ENCODE data around the gene RAP1B.

The RAP1B gene

DNA sequence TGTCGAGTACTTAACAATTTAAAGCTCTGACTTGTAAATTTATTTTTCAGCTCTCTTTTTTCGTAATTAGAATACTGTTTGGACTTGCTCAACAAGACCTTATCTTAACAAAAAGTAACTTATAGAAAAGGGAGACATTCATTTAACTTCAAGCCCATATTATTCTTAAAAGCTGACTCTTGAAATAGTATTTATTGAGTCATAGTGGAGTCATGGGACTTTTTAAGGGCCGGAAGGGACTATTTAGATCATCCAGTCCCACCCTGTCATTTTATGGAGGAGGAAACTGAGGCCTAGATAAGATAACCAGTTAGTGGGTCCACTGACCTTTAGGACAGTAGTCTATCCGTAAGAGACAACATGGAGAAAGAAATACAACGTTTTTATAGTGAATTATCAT lies 1.5 kb downstream of the RAP1B start:
- DNase-seq = no peak

DNA sequence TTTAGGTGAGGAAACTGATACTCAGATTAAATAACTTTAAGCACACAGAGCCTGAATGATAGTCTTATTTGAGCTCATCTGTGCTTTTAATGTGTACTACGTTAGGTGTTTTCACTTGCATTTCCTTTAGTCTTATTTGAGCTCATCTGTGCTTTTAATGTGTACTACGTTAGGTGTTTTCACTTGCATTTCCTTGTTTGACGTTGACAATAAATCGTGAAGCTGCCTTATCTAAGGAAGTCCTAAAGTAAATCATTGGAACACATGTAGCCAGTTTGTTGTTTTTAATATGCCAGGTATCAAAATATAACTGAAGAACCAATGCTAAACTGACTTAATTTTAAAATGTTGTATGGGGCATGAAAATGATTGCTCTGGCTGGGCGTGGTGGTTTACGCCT lies 2.0 kb downstream of the RAP1B start:
- no peak for DNase-seq

DNA sequence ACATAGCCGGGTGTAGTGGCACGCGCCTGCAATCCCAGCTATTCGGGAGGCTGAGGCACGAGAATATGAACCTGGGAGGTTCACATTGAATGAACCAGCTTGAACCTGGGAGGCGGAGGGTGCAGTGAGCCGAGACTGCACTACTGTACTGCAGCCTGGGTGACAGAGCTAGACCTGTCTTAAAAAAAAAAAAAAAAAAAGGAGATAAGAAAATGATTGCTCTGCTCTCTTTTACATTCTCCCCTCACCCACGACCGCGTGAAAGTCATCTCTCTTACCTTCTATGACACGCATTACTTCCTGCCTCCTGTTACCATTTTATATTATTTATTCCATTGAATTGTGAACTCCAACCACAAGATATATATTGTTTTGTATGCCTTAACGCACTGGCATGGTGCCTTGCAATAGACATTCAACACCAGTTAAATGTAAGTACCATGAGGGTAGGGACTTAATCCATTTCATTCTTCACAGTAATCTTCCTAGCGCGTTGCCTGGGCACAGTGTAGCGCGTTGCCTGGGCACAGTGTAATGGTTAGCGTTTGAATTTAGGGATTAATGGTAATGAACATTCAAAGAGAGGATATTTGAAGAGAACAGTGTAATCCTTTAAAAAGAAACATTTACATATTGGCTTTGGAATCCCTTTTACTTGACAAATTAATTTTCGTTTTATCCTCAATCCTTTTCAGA lies 2.7 kb downstream of the RAP1B start:
- no peak for DNase-seq

DNA sequence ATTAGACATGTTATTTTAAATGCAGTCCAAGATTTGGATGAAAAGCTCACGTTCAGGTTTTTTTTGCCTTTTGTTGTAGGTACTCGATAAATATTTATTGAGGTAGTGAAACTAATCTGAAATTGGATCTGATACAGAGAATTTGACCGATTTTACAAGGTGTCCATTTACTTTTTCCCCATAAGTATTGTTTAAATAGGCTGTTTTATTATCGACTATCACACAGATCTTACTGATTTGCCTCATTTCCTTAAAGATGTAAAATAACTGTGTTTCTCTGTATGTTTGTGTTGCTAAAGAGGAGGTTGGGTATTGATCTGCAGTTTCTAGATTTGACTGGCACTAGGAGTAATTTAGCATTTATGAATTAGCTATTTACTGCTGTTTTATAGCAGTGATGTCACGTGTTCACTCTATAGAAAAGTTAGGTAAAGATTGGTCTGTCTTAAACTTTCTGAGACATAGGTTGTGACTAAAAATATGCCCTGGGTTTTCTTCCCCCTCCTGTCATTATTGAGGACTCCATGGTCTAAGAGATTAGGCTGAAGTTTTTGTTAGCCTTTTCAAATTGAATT lies 3.5 kb downstream of the RAP1B start:
- no peak for DNase-seq

DNA sequence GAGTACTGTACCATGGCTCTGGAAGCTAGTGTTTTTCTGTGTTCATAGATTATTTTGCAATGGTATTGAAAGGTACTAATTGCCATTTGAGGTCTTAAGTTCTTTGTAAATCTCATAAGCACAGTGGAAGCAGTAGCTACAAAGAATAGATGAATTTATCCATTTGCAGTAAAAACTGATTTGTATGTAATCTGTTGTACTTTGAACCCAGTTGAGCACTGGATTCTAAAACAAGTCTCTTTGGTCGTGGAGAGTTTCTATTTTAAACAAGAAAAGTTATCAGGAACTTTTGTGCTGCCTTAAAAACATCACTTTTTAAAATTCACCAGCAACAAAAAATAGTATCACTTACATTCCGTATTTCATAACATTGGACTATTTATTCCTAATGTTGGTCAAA lies 4.1 kb downstream of the RAP1B start:
- no peak for DNase-seq

DNA sequence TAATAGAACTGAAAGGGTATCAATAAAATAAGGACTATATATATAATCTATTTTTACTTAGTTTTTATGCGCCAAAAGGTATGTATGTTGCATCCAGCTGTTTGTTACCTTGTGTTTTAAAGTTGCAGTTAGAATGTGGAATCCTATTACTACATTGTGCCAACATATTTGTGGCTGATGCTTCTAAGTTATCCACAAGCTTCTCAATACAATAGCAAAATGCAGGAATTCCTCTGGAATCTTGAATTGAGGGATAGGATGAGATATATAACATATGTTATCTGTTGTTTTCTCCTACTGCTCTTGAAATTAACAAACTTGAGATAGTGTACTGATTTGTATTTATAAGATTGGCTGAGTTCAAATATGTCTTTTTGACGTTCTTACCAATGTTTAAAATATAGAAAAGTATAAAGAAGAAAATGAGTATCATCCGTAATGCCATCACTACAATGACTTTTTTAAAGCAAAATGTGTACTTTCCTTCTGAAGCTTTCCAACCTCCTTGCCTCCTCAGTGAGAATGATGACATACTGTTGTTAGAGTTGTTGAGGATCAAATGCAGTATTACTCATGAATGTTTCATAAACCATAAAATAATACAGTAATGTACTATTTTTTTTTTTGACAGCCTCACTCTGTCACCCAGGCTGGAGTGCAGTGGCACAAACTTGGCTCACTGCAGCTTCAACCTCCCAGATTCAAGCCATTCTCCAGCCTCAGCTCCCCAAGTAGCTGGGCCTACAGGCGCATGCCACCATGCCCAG lies 6.6 kb downstream of the RAP1B start:
- no peak for DNase-seq

DNA sequence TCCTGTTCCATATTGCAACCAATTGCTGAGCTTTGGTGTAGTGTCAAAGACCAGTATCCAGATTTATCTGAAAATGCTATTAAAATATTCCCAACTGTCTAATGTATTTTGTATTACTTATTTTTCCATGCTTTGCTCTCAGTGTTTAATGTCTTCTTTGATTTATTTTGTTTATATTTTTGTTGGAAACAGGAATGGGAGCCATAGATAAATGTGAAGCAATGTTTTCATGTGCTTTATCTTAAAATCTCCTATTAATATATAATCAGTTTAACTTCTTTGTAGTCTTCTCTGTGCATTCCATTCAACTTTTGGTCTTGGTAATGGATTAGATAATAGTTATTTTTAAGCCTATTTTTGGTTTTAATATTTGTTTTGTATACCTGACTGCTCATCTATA lies 8.8 kb downstream of the RAP1B start:
- no peak for DNase-seq

DNA sequence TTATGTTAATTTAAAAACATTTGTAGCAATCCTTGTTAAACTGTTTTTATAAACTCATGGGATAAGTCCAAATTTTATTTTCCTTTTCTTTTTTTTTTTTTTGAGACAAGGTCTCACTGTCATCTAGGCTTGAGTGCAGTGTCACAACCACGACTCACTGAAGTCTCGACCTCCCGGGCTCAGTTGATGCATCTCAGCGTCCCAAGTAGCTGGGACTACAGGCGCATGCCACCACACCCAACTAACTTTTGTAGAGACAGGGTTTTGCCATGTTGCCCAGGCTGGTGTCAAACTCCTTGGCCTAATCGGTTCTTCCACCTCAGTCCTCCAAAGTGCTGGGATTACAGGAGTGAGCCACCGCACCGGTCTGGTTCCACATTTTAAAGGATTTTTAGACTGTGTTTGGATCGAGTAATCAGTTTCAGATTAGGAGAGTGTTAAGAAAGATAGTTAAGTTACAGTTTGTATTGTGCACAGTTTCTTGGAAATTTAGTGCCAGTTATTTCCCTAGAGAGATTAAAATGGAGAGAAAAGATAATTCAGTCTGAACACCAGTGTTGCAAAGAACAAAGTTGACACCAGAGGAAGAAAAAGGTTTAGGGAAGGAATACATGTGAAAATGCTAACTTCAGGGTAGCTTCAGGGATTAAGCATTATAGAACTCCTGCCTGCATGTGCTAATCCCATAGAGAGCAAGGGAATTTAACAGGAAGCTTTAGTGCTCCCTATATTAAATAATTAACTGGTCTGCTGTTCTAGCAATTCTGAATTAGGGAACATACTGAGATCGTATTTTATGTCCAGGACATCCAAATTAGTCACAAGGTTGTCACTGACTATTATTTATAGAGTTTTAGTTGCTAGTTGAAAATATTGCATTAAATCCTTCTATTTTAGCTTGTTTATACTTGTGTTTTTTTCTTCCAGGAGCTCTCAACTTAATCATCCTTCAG lies 10.1 kb downstream of the RAP1B start:
- no peak for DNase-seq

DNA sequence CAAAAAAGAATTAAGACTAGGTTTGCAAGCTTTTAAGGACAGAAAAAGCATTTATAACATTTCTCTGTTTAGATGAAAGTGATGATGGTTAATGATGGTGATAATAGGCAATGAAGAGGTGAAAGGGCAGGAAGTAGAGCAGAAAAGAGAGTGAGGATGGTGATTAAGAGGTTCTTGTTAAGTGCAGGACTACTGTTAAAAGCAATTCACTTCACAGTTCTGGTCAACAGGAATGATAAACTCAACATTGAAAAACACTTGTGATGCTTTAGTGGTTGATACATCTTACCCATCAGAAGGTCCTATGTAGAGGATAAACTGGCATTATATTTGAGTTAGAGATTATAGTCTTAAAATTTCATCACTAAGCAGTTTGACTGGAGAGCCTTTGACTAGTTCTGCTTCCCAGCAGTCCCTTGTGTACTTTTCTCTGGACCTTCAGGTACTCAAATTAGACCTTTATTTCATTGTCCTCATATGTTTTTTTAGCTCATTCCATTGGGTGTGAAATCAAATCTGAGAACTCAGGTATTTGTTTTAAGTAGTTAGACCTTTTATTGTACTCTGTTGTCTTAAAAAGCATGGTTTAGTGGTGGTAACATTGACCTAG lies 10.9 kb downstream of the RAP1B start:
- DNase-seq = no peak

DNA sequence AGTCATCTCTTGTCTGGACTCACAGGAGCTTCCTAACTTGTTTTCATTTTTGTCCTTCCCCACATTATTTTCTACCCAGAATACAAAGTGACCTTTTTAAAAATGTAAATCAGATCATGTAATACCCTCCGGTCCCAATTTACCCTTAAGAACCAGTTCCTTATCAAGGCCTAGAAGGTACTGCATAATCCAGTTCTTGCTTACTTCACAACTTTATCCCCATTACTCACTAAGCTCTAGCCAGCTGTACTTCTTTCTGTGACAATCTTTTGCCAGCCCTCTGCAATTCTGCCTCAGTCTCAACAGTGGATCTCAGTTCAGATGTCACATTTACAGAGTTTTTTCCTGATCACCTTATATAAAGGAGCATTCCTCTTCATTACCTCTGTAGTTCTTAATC lies 11.6 kb downstream of the RAP1B start:
- no peak for DNase-seq

DNA sequence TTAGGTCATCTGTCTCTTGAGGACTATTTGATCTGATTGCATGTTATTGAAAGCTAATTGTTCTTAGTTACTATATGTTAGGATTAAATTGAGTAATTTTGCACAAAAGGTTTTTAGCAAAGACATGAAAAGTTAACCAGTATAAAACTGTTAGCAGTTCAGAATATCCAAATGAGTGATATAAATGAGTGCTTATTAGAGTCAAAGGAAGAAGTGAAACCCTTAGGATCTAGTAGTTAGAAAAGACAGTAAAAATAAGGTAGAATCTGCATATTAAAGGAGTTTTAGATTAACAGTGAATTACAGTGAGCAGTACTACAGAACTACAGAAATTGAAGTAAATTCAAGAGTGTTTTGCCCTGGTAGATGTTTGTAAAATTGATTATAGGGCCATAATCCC lies 12.4 kb downstream of the RAP1B start:
- no peak for DNase-seq

DNA sequence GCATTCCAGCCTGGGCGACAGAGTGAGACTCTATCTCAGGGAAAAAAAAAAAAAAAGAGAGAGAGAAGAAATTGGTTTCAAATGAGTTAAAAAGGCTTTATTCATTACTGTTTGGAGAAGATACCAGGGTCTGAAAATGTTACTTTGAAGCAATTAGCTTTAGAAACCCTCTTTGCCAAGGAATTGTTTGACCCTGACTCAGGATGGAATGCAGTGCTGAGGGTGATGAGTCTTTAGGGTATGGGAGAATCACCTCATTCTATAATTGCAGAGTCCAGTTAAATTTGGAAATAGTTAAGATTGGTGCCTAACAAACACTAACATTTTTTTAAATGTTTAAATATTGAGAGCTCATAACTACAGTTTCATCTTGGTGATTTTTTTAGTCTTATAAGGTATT lies 13.3 kb downstream of the RAP1B start:
- no peak for DNase-seq

DNA sequence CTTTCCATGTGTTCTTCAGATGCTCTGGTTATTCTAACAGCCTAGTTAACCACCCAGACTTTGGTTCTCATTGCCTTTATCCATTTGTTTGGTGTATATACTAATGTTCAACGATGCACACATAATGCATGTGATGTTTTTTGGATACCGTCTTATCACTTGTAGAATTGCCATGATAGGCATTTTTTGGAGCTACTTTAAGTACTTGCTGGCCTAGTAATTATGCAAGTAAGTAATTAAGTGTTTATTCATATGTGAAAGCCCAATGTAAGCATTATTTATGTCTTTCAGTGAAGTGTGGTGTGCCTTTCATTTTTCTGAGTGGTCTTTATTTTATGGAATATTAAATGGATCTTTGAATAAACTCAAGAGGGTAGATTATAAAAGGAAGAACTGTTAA lies 14.2 kb downstream of the RAP1B start:
- DNase-seq = no peak

DNA sequence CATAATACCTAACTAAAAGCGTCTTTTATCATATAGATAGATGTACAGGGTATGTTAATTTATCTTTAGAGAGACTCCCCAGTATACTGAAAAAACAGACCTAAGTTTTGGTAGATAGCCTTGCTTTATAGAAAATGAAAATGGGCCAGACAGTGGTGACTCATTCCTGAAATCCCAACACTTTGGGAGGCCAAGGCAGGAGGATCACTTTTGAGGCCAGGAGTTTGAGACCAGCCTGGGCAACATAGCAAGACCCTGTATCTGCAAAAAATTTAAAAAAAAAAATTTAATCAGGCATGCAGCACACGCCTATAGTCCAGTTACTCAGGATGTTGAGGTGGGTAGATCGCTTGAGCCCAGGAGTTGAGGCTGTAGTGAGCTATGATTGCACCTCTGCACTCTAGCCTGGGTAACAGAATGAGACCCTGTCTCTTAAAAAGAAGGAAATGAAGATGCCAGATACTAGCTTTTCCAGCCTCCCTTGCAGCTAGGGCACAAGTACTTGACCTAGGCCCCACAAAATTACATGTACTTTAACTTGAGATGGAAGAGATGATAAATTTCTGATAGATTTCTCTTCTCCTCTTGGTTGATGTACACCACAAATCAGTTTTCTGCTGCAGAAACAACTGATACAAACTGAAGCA lies 17.1 kb downstream of the RAP1B start:
- DNase-seq = no peak

DNA sequence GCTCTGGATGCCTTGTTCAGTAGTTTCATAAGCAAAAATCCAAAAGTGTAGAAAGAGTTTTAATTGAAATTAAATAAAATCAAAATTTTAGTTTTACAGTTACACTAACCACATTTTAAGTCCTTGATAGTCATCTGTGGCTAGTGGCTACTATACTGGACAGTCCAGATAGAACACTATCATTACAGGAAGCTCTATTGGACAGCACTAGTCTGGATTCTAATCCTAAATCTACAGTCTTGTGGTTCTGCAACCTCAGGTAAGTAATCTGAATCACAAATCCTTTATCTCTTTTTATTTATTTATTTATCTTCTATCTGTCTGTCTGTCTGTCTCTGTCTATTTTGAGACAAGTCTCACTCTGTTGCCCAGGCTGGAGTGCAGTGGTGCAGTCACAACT lies 18.0 kb downstream of the RAP1B start:
- DNase-seq = no peak

DNA sequence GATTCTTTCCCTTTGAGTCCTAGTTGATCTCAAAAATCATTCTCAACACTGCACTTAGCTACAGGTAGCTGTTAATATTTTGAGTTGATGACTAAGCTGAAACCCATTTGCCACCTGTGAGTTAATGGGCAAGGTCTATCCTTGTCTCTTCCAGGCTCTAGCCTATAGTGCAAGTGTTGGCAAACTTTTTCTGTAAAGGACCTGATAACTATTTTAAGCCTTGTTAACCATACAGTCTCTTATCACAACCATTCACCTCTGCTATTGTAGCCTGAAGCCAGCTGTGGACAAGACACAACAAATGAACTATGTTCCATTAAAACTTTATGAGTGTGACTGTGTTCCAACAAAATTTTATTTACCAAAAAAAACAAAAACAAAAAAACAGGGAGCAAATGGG lies 19.4 kb downstream of the RAP1B start:
- DNase-seq = no peak

DNA sequence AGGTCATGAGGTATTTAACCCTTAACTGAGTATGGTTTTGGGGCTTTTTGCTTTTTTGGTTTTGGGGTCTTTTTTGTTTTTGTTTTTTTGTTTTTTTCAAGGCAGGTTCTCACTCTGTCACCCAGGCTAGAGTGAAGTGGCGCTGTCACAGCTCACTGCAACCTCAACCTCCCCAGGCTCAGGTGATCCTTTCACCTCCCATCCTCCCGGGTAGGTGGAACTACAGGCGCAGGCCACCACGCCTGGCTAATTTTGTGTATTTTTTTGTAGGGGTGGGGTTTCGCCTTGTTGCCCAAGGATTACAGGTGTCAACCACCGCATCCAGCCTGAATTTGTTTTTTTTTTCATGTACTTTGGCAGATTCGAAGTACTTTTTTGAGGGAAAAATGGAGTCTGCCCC lies 19.9 kb downstream of the RAP1B start:
- DNase-seq = no peak

DNA sequence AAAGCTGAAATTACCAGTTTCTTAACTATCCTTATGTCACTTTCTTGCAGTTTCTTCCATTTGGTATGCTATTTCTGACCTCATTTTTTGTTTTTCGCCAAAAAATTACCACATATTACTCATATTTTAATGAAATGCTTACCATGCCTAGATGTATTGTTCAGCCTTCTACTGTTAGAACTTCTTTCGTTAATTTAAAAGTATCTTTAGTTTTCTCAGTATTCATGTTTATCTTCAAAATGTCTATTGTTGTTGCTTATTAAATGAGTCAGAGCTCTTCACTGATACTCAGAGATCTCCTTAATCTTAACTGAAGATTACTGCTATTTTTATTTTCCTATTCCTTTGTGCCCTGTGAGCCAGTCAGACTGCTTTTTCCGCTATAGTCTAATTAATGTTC lies 20.5 kb downstream of the RAP1B start:
- DNase-seq = no peak

DNA sequence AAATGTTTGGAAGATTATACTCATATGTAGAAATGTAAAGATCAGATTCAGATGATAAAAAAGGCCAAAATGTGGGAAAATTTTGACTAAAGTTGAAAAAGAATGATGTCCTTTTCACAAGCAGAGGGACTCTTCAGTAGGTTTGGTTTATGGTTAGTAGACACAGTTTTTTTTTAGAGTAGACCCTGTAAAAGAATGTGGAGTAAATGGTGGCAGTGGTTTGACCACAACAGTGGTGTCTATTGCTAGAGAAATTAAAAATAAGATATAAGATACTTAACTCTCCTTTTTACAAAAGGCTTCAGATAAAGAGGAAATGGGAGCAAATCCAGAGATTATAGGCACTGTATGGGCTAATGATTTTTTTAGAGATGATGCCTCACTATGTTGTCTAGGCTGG lies 21.8 kb downstream of the RAP1B start:
- DNase-seq = no peak

DNA sequence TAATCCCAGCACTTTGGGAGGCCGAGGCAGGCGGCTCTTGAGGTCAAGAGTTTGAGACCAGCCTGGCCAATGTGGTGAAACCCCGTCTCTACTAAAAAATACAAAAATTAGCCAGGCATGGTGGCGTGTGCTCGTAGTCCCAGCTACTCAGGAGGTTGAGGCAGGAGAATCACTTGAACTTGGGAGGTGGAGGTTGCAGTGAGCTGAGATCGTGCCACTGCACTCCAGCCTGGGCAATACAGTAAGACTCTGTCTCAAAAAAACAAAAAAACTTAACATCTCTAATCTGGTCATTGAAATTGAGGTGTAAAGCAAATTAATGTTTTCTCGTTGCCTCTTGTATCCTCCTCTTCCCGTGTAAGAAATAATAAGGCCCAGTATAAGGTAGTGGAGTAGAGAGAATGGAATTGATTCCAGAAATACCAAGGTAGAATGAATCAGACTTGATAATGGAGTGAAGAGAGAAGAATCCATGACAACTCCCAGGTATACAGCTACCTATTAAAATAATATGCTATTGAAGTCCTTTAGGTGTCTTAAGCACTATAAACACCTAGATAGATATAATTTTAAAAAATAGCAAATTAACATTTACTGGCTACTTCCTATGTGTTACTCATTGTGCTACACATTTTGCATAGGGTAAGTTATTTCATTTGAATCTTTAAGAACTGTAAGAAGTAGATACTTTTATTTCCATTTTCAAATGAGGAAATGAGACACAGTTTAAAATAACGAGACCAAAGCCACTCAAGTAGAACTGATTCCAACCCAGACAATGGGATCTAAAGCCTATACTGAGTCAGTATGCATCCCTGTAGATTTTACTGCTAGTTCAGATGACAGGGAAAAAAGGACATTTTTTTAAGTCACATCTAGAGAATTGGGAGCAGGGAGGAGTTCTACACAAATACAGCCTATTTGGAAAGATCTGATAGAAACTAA lies 23.2 kb downstream of the RAP1B start:
- no peak for DNase-seq

DNA sequence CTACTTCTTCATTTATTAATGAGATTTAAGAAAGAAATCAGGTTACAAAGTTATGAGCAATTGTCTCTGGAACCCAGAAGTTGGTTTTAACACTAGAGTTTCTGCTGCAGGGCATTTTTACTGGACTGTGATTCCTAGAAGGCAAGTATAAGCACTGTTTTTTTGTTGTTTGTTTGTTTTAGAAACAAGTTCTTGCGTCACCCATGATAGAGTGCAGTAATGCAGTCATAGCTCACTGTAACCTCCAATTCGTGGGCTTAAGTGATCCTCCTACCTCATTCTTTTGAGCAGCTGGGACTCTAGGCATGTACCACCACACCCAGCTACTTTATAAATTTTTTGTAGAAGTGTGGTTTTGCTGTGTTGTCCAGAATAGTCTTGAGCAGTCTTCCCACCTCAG lies 25.6 kb downstream of the RAP1B start:
- no peak for DNase-seq
